ENCODE results near the gene P3R3URF.

Gene P3R3URF

GRCh38 chr1:46206399-46206798 is 30.1 kb upstream of the P3R3URF start:
- Histone ChIP-seq H3K27me3 (ENCODE audit: insufficient read depth, low read length) (no peaks in the 10 kb centered on the region), H3K9ac (ENCODE audit: low read depth, low read length) (no peak overlapping the region), H3K4me1 (ENCODE audit: insufficient read depth, low read length) (peaks cover 6% of the 10 kb centered on the region), H3K27ac (ENCODE audit: low read depth, low read length) (no peak overlapping the region), H3K4me3 (ENCODE audit: low read length) (no peak overlapping the region), H3K9me3 (ENCODE audit: insufficient read depth, low read depth, low read length) (no peaks in the 10 kb centered on the region), H3K36me3 (ENCODE audit: insufficient read depth, low read length) (no peaks in the 10 kb centered on the region)
- 76% methylated on average over 1 of the region's 2 CpGs for WGBS

GRCh38 chr1:46205791-46206190 is 29.5 kb upstream of the P3R3URF start:
- H3K9me3 ChIP-seq (ENCODE audit: insufficient read depth, low read depth, low read length), result no peaks in the 10 kb centered on the region
- H3K27me3 ChIP-seq (ENCODE audit: insufficient read depth, low read length), result no peaks in the 10 kb centered on the region
- no peak overlapping the region for H3K4me3 ChIP-seq (ENCODE audit: low read length)
- no peak overlapping the region for H3K27ac ChIP-seq (ENCODE audit: low read depth, low read length)
- WGBS, result 68% methylated on average over 3 of the region's 3 CpGs
- peaks cover 6% of the 10 kb centered on the region for H3K4me1 ChIP-seq (ENCODE audit: insufficient read depth, low read length)
- no peak overlapping the region for H3K9ac ChIP-seq (ENCODE audit: low read depth, low read length)
- H3K36me3 ChIP-seq (ENCODE audit: insufficient read depth, low read length), result no peaks in the 10 kb centered on the region

- peaks cover 6% of the 10 kb centered on the region for H3K4me1 ChIP-seq (ENCODE audit: insufficient read depth, low read length)
- no peaks in the 10 kb centered on the region for H3K36me3 ChIP-seq (ENCODE audit: insufficient read depth, low read length)
- no peak overlapping the region for H3K9ac ChIP-seq (ENCODE audit: low read depth, low read length)
- H3K9me3 ChIP-seq (ENCODE audit: insufficient read depth, low read depth, low read length), result no peaks in the 10 kb centered on the region
- no peaks in the 10 kb centered on the region for H3K27me3 ChIP-seq (ENCODE audit: insufficient read depth, low read length)
- no peak overlapping the region for H3K4me3 ChIP-seq (ENCODE audit: low read length)
- WGBS, result 89% methylated on average over 3 of the region's 3 CpGs
- no peak overlapping the region for H3K27ac ChIP-seq (ENCODE audit: low read depth, low read length)
Observed at GRCh38 chr1:46205141-46205540, 28.9 kb upstream of the P3R3URF start.

GRCh38 chr1:46204406-46204742 is 28.1 kb upstream of the P3R3URF start:
- Histone ChIP-seq H3K9ac (ENCODE audit: low read depth, low read length) (no peak overlapping the region), H3K9me3 (ENCODE audit: insufficient read depth, low read depth, low read length) (no peaks in the 10 kb centered on the region), H3K4me1 (ENCODE audit: insufficient read depth, low read length) (peaks cover 11% of the 10 kb centered on the region), H3K36me3 (ENCODE audit: insufficient read depth, low read length) (no peaks in the 10 kb centered on the region), H3K27ac (ENCODE audit: low read depth, low read length) (no peak overlapping the region), H3K27me3 (ENCODE audit: insufficient read depth, low read length) (no peaks in the 10 kb centered on the region), H3K4me3 (ENCODE audit: low read length) (peak overlapping the region; percentile 85)
- WGBS, result 74% methylated on average over 5 of the region's 5 CpGs

- no peaks in the 10 kb centered on the region for H3K36me3 ChIP-seq (ENCODE audit: insufficient read depth, low read length)
- peak overlapping the region; percentile 67 for H3K9ac ChIP-seq (ENCODE audit: low read depth, low read length)
- no peaks in the 10 kb centered on the region for H3K27me3 ChIP-seq (ENCODE audit: insufficient read depth, low read length)
- H3K9me3 ChIP-seq (ENCODE audit: insufficient read depth, low read depth, low read length), result no peaks in the 10 kb centered on the region
- H3K4me3 ChIP-seq (ENCODE audit: low read length), result peak overlapping the region; percentile 85
- H3K27ac ChIP-seq (ENCODE audit: low read depth, low read length), result no peak overlapping the region
- H3K4me1 ChIP-seq (ENCODE audit: insufficient read depth, low read length), result peaks cover 14% of the 10 kb centered on the region
- 13% methylated on average over 13 of the region's 14 CpGs for WGBS
Observed at GRCh38 chr1:46203738-46204405, 27.6 kb upstream of the P3R3URF start.

GRCh38 chr1:46199233-46199749 is 23.0 kb upstream of the P3R3URF start:
- 93% methylated on average over 3 of the region's 3 CpGs for WGBS
- Histone ChIP-seq H3K36me3 (ENCODE audit: insufficient read depth, low read length) (peaks cover 14% of the 10 kb centered on the region), H3K4me3 (ENCODE audit: low read length) (no peak overlapping the region), H3K9ac (ENCODE audit: low read depth, low read length) (no peak overlapping the region), H3K27ac (ENCODE audit: low read depth, low read length) (no peak overlapping the region), H3K4me1 (ENCODE audit: insufficient read depth, low read length) (peaks cover 13% of the 10 kb centered on the region), H3K9me3 (ENCODE audit: insufficient read depth, low read depth, low read length) (no peaks in the 10 kb centered on the region), H3K27me3 (ENCODE audit: insufficient read depth, low read length) (no peaks in the 10 kb centered on the region)

GRCh38 chr1:46197964-46198811 is 21.9 kb upstream of the P3R3URF start, which contains the start of gene POMGNT1:
POMGNT1 (minus strand) TSS chr1:46198434; CDS start chr1:46197821, 613 bp downstream.
- Histone ChIP-seq H3K9me3 (ENCODE audit: insufficient read depth, low read depth, low read length) (no peaks in the 10 kb centered on the region), H3K4me3 (ENCODE audit: low read length) (peak within 1 kb of the TSS; percentile 97), H3K9ac (ENCODE audit: low read depth, low read length) (peak within 1 kb of the TSS; percentile 88), H3K36me3 (ENCODE audit: insufficient read depth, low read length) (peaks cover 19% of the 10 kb centered on the region), H3K27me3 (ENCODE audit: insufficient read depth, low read length) (no peaks in the 10 kb centered on the region), H3K4me1 (ENCODE audit: insufficient read depth, low read length) (peaks cover 10% of the 10 kb centered on the region; the same call in 1 of the 2 replicates), H3K27ac (ENCODE audit: low read depth, low read length) (peak within 1 kb of the TSS; percentile 76)
- WGBS, result 1% methylated on average over 67 of the region's 67 CpGs

- H3K9ac ChIP-seq (ENCODE audit: low read depth, low read length), result peak overlapping the region; percentile 87
Observed at GRCh38 chr1:46197560-46197963, 21.3 kb upstream of the P3R3URF start.

GRCh38 chr1:46196609-46197008 is 20.3 kb upstream of the P3R3URF start:
- Histone ChIP-seq H3K36me3 (ENCODE audit: insufficient read depth, low read length) (peaks cover 32% of the 10 kb centered on the region), H3K27ac (ENCODE audit: low read depth, low read length) (no peak overlapping the region)

More at GRCh38 chr1:46197560-46197963, 21.3 kb upstream of the P3R3URF start:
- H3K9me3 ChIP-seq (ENCODE audit: insufficient read depth, low read depth, low read length), result no peaks in the 10 kb centered on the region
- H3K4me3 ChIP-seq (ENCODE audit: low read length), result peak overlapping the region; percentile 97
- H3K27ac ChIP-seq (ENCODE audit: low read depth, low read length), result no peak overlapping the region
- peaks cover 10% of the 10 kb centered on the region; the same call in 1 of the 2 replicates for H3K4me1 ChIP-seq (ENCODE audit: insufficient read depth, low read length)
- no peaks in the 10 kb centered on the region for H3K27me3 ChIP-seq (ENCODE audit: insufficient read depth, low read length)
- peaks cover 25% of the 10 kb centered on the region for H3K36me3 ChIP-seq (ENCODE audit: insufficient read depth, low read length)
- WGBS, result 69% methylated on average over 9 of the region's 9 CpGs

GRCh38 chr1:46194641-46195193 is 18.4 kb upstream of the P3R3URF start:
- no peaks in the 10 kb centered on the region for H3K9me3 ChIP-seq (ENCODE audit: insufficient read depth, low read depth, low read length)
- H3K27me3 ChIP-seq (ENCODE audit: insufficient read depth, low read length), result no peaks in the 10 kb centered on the region
- no peak overlapping the region for H3K9ac ChIP-seq (ENCODE audit: low read depth, low read length)
- no peak overlapping the region for H3K27ac ChIP-seq (ENCODE audit: low read depth, low read length)
- peaks cover 48% of the 10 kb centered on the region for H3K36me3 ChIP-seq (ENCODE audit: insufficient read depth, low read length)
- H3K4me1 ChIP-seq (ENCODE audit: insufficient read depth, low read length), result peaks cover 9% of the 10 kb centered on the region; the same call in 1 of the 2 replicates
- WGBS, result 88% methylated on average over 5 of the region's 5 CpGs
- no peak overlapping the region for H3K4me3 ChIP-seq (ENCODE audit: low read length)

More at GRCh38 chr1:46196609-46197008, 20.3 kb upstream of the P3R3URF start:
- Histone ChIP-seq H3K9me3 (ENCODE audit: insufficient read depth, low read depth, low read length) (no peaks in the 10 kb centered on the region), H3K4me3 (ENCODE audit: low read length) (no peak overlapping the region), H3K9ac (ENCODE audit: low read depth, low read length) (no peak overlapping the region), H3K27me3 (ENCODE audit: insufficient read depth, low read length) (no peaks in the 10 kb centered on the region), H3K4me1 (ENCODE audit: insufficient read depth, low read length) (peaks cover 10% of the 10 kb centered on the region; the same call in 1 of the 2 replicates)
- 93% methylated on average over 9 of the region's 9 CpGs for WGBS

All from HUES64 (cell line).